LNCAP (cell line): ENCODE measurements around the gene LTB4R.
A peak's percentile ranks its signal among the peaks of the same experiment; 100 is the strongest.

Experiments
- CTCF ChIP-seq: fragments of 450-650 bp; IDR thresholded peaks from 2 replicates; pipeline ENCODE4 v1.5.1; 2017; ENCODE audit warnings: mild to moderate bottlenecking

The LTB4R gene, protein sequence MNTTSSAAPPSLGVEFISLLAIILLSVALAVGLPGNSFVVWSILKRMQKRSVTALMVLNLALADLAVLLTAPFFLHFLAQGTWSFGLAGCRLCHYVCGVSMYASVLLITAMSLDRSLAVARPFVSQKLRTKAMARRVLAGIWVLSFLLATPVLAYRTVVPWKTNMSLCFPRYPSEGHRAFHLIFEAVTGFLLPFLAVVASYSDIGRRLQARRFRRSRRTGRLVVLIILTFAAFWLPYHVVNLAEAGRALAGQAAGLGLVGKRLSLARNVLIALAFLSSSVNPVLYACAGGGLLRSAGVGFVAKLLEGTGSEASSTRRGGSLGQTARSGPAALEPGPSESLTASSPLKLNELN

DNA sequence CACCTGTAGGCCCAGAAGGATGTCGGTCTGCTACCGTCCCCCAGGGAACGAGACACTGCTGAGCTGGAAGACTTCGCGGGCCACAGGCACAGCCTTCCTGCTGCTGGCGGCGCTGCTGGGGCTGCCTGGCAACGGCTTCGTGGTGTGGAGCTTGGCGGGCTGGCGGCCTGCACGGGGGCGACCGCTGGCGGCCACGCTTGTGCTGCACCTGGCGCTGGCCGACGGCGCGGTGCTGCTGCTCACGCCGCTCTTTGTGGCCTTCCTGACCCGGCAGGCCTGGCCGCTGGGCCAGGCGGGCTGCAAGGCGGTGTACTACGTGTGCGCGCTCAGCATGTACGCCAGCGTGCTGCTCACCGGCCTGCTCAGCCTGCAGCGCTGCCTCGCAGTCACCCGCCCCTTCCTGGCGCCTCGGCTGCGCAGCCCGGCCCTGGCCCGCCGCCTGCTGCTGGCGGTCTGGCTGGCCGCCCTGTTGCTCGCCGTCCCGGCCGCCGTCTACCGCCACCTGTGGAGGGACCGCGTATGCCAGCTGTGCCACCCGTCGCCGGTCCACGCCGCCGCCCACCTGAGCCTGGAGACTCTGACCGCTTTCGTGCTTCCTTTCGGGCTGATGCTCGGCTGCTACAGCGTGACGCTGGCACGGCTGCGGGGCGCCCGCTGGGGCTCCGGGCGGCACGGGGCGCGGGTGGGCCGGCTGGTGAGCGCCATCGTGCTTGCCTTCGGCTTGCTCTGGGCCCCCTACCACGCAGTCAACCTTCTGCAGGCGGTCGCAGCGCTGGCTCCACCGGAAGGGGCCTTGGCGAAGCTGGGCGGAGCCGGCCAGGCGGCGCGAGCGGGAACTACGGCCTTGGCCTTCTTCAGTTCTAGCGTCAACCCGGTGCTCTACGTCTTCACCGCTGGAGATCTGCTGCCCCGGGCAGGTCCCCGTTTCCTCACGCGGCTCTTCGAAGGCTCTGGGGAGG lies at the start of gene LTB4R:
LTB4R (plus strand) TSS at position 857 of the 959 bp plus-strand sequence. CDS start 4,150 bp downstream, outside the sequence.
- peak; percentile 58 for TF ChIP-seq CTCF

DNA sequence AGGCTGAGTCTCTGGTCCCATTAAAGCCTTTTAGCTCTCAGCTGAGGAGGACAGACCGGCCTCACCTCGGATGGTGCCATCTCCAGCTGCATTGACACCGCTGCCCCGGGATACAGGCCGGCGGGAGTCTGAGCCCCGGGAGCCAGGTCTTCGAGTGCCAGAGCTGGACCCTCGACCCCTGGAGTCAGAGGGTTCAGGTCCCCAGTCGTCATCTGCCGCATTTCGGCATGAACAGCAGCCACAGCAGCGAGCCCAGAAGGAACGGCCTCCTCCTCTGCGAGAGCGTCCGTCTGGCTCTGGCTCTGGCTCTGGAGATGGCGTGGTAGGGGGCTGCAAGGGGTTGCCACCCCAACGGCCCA lies 49.4 kb upstream of the LTB4R start:
- no peak for TF ChIP-seq CTCF

DNA sequence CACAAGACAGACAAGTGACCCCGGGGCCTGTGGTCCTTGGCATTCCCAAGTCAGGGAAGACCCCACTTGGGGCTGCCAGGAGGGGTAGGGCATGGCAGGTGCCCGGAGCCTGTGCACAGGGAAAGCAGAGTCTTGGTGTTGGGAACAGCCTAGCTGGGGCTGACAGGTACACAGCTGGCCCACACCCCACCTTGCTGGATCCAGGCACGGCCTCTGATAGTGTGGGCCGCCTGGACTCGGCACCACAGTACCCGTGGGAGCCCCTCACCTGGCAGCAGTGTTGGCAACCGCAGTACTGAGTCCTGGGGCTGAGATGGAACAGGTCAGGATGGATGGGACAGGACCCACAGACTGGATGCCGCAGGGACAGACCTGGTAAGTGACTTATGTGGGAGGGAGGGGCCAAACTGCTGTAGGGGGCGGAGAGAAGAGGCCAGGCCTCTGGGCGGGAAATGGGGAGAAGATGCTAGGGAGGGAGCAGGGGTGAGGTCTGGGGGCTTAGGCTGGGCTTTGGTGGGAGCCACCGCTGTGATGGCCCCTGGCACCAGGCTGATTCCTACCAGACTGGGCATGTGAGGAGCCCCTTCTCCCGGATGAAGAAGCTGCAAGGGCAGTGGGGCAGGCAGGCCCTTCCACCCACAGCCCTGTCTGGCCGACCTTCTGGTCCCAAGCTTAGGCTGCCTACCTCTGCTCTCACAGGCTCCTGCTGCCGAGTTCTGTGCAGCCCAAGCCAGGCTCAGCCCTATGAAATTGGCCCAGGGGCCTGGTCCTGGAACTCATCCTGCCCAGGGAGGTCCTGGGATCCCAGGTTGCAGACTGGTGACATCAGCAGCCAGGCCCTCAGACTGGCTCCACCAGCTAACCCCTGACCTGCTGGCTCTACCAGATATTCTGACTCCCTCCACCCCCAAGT lies 48.2 kb upstream of the LTB4R start, which contains the start of gene TGM1:
TGM1 (minus strand) TSS at position 357 of the 913 bp plus-strand sequence. CDS start 825 bp downstream, outside the sequence.
- TF ChIP-seq CTCF = no peak

- TF ChIP-seq CTCF = no peak
Measured at GRCh38 chr14:24263848-24264247, 47.5 kb upstream of the LTB4R start.

DNA sequence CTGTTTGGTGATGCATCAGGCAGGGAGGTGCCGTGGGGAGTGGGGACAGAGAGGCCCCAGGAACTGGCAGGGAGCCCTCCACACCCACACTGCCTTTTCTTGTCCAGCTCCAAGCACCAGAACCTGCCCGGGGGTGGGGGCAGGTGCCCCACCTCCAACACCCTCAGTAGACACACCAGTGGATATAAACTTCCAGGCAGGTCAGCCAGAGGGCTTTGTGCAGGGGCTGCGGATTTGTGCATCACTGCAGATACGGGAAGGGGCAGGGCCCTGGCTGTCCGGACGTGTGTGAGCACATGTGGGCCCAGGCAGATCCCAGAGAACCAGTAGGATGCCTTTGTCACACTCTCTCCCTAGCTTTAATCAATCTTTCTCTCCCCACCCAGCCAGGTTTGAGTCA lies 47.0 kb upstream of the LTB4R start:
- no peak for TF ChIP-seq CTCF

DNA sequence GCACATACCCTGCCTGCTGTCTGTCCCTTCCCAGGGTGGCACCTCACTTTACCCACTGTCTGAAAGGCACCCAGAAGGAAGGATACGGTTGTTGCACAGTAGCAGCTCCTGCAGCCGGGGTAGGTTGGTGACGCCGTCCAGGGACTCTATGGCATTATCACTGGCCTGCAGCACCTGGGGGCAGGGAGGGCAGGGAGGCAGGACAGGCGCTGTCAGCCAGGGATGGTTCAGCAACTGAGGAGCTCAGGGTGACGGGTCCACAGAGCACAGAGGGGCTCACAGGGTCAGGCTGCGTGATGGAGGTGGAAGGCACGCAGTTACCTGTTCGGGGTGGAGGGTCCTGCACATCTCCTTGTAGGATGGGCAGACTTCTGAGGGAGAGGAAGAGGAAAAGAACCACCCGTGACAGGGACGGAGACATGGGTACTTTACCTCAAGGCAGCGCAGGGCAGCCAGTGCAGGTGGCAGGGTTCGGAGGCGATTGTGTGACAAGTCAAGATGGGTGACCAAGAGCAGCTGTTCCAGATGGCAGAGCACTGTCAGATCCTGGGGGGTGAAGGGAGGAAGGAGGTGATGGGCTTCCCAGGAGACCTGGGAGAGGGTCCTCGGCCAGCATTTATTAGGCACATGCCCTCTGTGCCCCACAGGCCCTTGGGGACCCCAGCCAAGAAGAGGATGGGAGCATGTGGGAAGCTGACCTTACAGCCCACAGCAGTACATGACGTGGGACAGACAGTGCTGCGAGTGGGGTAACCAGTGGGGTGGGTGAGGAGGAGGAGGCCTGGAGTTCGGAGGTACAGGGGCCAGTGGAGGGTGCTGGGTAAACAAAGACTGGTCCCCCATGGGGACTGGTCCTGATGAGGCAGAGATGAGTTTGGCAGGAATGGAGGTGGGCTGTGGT lies 44.7 kb upstream of the LTB4R start:
- no peak for TF ChIP-seq CTCF
